Measurements from ENCODE around the gene VPS8.

Gene VPS8

GRCh38 chr3:185075547-185075946 is 263.6 kb downstream of the VPS8 start:
- Histone ChIP-seq H3K27ac (ENCODE audit: low read depth, low read length, poor library complexity, severe bottlenecking) (no peak overlapping the region), H3K9me2 (ENCODE audit: low read depth, low read length) (no peaks in the 10 kb centered on the region), H3K9me3 (ENCODE audit: low read length) (no peaks in the 10 kb centered on the region), H3K4me3 (ENCODE audit: low read depth, low read length, poor library complexity, severe bottlenecking) (no peak overlapping the region), H4K20me1 (ENCODE audit: insufficient read depth, low read length) (no peaks in the 10 kb centered on the region), H3K36me3 (ENCODE audit: insufficient read depth, low read length) (no peaks in the 10 kb centered on the region), H3K4me2 (ENCODE audit: low read length) (no peak overlapping the region), H3F3A (ENCODE audit: insufficient read depth, low read length) (no peaks in the 10 kb centered on the region), H3K79me2 (ENCODE audit: insufficient read depth, low read length) (no peaks in the 10 kb centered on the region), H3K9ac (ENCODE audit: low read length) (no peak overlapping the region), H3K27me3 (ENCODE audit: insufficient read depth, low read length) (no peaks in the 10 kb centered on the region; the same call in 1 of the 2 replicates), H3K4me1 (ENCODE audit: insufficient read depth, low read length, severe bottlenecking) (no peaks in the 10 kb centered on the region), H2AFZ (ENCODE audit: low read length) (no peak overlapping the region)
- no peak for TF ChIP-seq EZH2 (IDR thresholded peaks at IDR 0.05; ENCODE audit: borderline replicate concordance, low read length)
- TF ChIP-seq, protein P1, sequence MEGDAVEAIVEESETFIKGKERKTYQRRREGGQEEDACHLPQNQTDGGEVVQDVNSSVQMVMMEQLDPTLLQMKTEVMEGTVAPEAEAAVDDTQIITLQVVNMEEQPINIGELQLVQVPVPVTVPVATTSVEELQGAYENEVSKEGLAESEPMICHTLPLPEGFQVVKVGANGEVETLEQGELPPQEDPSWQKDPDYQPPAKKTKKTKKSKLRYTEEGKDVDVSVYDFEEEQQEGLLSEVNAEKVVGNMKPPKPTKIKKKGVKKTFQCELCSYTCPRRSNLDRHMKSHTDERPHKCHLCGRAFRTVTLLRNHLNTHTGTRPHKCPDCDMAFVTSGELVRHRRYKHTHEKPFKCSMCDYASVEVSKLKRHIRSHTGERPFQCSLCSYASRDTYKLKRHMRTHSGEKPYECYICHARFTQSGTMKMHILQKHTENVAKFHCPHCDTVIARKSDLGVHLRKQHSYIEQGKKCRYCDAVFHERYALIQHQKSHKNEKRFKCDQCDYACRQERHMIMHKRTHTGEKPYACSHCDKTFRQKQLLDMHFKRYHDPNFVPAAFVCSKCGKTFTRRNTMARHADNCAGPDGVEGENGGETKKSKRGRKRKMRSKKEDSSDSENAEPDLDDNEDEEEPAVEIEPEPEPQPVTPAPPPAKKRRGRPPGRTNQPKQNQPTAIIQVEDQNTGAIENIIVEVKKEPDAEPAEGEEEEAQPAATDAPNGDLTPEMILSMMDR (IDR thresholded peaks at IDR 0.05; ENCODE audit: low read length), result no peak

- H3K9me2 ChIP-seq (ENCODE audit: low read depth, low read length), result no peaks in the 10 kb centered on the region
- H2AFZ ChIP-seq (ENCODE audit: low read length), result no peak overlapping the region
- H3K4me2 ChIP-seq (ENCODE audit: low read length), result no peak overlapping the region
- no peaks in the 10 kb centered on the region for H3K4me1 ChIP-seq (ENCODE audit: insufficient read depth, low read length, severe bottlenecking)
- H3K9ac ChIP-seq (ENCODE audit: low read length), result no peak overlapping the region
- TF ChIP-seq EZH2 (IDR thresholded peaks at IDR 0.05; ENCODE audit: borderline replicate concordance, low read length), result no peak
- TF ChIP-seq, protein P1 (IDR thresholded peaks at IDR 0.05; ENCODE audit: low read length), result no peak
- H3K27me3 ChIP-seq (ENCODE audit: insufficient read depth, low read length), result no peaks in the 10 kb centered on the region; the same call in 1 of the 2 replicates
- H3K4me3 ChIP-seq (ENCODE audit: low read depth, low read length, poor library complexity, severe bottlenecking), result no peak overlapping the region
- no peaks in the 10 kb centered on the region for H3F3A ChIP-seq (ENCODE audit: insufficient read depth, low read length)
- no peaks in the 10 kb centered on the region for H3K9me3 ChIP-seq (ENCODE audit: low read length)
- H3K27ac ChIP-seq (ENCODE audit: low read depth, low read length, poor library complexity, severe bottlenecking), result no peak overlapping the region
- H3K36me3 ChIP-seq (ENCODE audit: insufficient read depth, low read length), result no peaks in the 10 kb centered on the region
- no peaks in the 10 kb centered on the region for H3K79me2 ChIP-seq (ENCODE audit: insufficient read depth, low read length)
- H4K20me1 ChIP-seq (ENCODE audit: insufficient read depth, low read length), result no peaks in the 10 kb centered on the region
Observed at GRCh38 chr3:185076219-185076618, 264.3 kb downstream of the VPS8 start.

- H3K36me3 ChIP-seq (ENCODE audit: insufficient read depth, low read length), result no peaks in the 10 kb centered on the region
- no peaks in the 10 kb centered on the region for H3K79me2 ChIP-seq (ENCODE audit: insufficient read depth, low read length)
- TF ChIP-seq, protein P1 (IDR thresholded peaks at IDR 0.05; ENCODE audit: low read length), result no peak
- no peak for TF ChIP-seq EZH2 (IDR thresholded peaks at IDR 0.05; ENCODE audit: borderline replicate concordance, low read length)
- no peaks in the 10 kb centered on the region for H3K9me3 ChIP-seq (ENCODE audit: low read length)
- H4K20me1 ChIP-seq (ENCODE audit: insufficient read depth, low read length), result no peaks in the 10 kb centered on the region
- no peak overlapping the region for H3K9ac ChIP-seq (ENCODE audit: low read length)
- H3K27me3 ChIP-seq (ENCODE audit: insufficient read depth, low read length), result no peaks in the 10 kb centered on the region; the same call in 1 of the 2 replicates
- no peak overlapping the region for H3K4me2 ChIP-seq (ENCODE audit: low read length)
- no peak overlapping the region for H2AFZ ChIP-seq (ENCODE audit: low read length)
- no peaks in the 10 kb centered on the region for H3K4me1 ChIP-seq (ENCODE audit: insufficient read depth, low read length, severe bottlenecking)
- H3F3A ChIP-seq (ENCODE audit: insufficient read depth, low read length), result no peaks in the 10 kb centered on the region
- no peak overlapping the region for H3K4me3 ChIP-seq (ENCODE audit: low read depth, low read length, poor library complexity, severe bottlenecking)
- no peak overlapping the region for H3K27ac ChIP-seq (ENCODE audit: low read depth, low read length, poor library complexity, severe bottlenecking)
- no peaks in the 10 kb centered on the region for H3K9me2 ChIP-seq (ENCODE audit: low read depth, low read length)
Observed at GRCh38 chr3:185079625-185080024, 267.7 kb downstream of the VPS8 start.

Data from OCI-LY1 (cell line).